HG03045 (cell line): ENCODE data around the gene VMP1.
"Not testable (repeated sequence)": the region's sequence is repeated elsewhere in the genome, so short reads cannot be mapped to it uniquely, and the experiment has no call there.

ENCODE experiments used
- ATAC-seq: cut with Tn5 transposase; IDR thresholded peaks from one replicate; pipeline ENCODE4 v1.9.1; 2021; ENCODE audit warnings: mild to moderate bottlenecking, moderate library complexity; ENCODE audit not compliant: unreplicated experiment

The VMP1 gene

DNA sequence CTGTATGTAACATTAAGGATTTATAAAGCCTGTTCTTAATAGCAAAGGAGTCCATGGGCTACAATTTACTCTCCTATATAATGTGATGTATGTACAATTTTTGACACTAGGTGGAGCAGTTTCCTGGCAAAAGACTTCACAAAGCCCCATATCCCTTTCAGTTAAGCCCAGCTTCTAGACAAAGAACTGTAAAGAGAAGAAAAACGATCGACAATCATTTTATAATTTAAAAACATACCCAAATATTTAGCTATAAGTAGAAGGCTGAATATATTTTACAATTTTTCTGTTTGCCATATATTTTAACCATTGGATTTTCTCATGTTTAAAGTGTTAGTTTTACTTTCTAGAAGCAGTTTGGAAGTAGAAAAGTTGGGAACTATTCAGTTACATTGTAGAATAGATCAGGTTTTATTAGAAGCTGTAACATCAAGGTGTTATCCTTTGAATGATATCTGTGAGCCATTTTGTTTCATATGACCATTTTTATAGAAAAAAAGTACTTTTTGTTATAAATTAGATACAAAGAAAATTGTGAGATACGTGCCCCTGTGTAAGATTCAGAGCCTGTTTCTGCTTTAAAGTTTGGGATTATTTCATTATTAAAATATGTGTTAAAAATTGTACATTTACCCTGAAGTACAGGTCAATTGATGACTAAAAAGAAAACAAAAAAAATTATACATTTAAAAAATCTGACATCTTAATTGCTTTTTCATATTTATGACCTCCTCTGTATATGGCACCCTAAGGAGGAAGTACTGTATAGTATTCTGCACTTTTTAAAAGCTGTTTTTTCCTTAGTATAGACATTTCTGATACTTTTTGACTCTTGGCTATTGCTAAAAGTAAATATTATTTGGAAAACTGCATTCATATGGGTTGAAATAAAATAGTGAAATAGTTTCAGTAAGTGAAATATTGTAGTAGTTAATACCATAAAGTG, 46.3 kb downstream of the VMP1 start:
- no peak for ATAC-seq

GRCh38 chr17:59754552-59754951, 47.1 kb downstream of the VMP1 start:
- no peak for ATAC-seq

DNA sequence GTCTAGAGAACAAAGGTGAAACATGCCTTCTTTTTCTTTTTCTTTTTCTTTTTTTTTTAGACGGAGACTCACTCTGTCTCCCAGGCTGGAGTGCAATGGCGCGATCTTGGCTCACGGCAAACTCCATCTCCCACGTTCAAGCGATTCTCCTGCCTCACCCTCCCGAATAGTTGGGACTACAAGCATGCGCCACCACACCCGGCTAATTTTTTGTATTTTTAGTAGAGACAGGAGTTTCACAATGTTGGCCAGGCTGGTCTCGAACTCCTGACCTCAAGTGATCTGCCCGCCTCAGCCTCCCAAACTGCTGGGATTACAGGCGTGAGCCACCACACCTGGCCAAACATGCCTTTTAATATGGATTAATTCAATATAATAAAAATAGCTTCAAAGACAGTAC, 47.6 kb downstream of the VMP1 start:
- ATAC-seq = not testable (repeated sequence)

GRCh38 chr17:59756236-59756818, 48.9 kb downstream of the VMP1 start:
- ATAC-seq = no peak

- ATAC-seq = no peak
Measured at GRCh38 chr17:59757043-59757442, 49.6 kb downstream of the VMP1 start.

- no peak for ATAC-seq
Measured at GRCh38 chr17:59757470-59757869, 50.0 kb downstream of the VMP1 start.

DNA sequence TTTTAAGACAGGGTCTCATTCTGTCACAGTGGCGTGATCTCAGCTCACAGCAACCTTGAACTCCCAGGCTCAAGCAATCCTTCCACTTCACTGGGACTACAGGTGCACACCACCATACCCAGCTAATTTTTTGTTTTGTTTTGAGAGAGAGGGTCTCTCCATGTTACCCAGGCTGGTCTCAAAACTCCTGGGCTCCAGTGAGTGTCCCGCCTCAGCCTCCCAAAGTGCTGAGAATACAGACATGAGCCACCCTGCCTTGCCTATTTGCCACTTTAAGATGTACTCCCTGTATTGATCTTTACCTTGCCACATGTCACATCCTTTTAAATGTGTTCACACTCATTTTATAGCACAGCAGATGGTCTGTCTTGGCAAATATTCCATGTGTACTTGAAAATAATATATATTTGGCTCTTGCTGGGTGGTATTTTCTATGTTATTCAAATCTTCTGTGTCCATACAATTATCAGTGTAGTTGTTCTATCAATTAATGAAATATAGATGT, 50.5 kb downstream of the VMP1 start:
- ATAC-seq = no peak

DNA sequence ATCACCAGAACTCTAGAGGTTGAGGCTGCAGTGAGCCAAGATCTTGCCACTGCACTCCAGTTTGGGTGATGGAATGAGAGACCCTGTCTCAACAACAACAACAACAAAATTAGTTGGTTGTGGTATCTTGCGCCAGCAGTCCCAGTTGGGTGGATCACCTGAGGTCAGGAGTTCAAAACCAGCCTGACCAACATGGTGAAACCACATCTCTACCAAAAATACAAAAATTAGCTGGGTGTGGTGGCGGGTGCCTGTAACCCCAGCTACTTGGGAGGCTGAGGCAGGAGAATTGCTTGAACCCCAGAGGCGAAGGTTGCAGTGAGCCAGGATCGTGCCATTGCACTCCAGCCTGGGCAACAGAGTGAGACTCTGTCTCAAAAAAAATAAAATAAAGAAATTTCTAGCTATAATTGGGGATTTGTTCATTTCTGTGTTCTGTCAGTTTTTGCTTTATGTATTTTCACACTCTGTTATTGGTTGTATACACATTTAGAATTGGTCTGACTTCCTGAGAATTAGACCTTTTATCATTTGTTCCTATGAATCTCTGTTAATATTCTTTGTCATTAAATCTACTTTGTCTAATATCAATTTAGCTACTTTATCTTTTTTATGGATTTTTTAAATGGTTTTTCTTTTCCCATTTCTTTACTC, 51.7 kb downstream of the VMP1 start:
- not testable (repeated sequence) for ATAC-seq

DNA sequence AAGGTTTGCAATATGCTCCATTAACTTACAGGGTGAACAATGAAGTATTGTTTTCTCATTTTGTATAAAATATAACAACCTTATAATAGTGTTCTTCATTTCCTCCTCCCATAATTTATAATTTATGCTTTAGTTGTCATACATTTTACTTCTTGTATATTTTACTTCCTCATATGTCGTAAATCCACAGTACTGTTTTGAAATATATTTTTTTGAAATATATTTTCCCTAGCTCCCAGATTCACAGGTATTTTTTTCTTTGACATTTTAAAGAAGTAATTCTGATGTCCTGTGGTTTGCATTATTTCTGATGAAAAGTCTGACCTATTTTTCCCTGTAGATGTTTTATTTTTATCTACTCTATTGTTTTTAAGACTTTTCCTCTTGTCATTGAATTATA, 52.7 kb downstream of the VMP1 start:
- ATAC-seq = no peak

DNA sequence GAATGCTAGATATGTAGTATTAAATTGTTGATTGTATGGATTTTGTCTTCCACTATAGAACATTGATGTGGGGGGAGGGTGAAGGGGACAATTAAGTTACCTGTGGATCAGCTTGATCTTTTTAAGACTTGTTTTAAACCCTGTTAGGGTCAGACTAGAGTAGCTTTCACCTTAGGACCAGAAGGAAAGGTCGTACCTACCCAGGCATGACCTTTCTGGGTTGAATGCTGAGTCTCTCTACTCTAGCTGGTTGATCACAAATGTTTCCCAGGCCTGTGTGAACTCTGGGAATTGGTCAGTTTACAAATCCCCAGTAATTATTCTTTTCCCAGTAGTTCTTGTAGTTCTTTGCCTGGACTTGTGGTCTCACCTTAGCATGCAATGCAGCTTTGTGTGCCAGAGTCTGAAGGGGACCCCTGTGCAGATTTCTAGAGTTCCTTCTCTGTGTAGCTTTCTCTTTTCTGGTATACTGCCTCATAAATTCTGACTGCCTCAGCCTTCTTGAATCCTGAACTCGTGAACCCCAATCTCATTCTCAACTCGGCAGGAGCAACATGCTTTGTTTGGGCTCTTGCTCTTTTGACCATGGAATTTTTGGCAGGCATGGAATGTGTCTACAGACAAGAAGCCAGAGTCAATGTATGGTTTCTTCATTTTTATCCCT, 54.1 kb downstream of the VMP1 start:
- ATAC-seq = no peak

DNA sequence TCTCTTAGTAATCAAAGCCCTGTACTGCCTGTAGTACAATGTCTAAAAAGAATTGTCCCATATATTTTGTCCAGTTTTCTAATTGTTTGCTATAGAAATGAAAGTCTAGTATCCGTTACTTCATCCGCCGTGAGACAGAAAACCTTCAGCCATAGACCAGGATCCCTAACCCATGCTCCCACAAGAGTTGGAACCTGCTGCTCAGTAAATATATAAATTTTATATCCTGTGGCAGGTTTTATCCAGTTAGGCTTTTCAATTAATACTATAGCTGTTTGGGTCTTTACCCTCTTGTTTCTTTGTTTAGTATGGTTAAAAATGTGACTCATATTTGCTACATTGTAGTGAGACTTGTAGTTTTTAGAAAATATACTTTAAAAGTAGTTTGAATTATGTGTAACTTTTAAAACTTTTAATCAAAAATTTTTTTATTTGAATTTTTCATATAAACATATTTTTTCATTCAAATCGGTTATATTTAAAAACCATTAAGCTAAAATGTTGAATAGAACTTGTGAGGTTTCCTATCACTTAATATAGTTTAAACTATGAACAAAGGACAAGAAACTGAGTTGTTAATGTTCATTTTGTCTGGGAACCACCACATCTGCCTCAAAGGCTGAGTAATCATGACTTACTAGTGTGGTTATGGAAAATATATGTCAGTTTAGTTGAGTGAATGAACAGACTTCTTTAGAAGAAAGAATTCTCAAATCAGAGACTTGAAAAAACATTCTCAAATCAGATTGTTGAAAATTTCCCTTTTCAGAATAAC, 54.8 kb downstream of the VMP1 start:
- ATAC-seq = no peak

DNA sequence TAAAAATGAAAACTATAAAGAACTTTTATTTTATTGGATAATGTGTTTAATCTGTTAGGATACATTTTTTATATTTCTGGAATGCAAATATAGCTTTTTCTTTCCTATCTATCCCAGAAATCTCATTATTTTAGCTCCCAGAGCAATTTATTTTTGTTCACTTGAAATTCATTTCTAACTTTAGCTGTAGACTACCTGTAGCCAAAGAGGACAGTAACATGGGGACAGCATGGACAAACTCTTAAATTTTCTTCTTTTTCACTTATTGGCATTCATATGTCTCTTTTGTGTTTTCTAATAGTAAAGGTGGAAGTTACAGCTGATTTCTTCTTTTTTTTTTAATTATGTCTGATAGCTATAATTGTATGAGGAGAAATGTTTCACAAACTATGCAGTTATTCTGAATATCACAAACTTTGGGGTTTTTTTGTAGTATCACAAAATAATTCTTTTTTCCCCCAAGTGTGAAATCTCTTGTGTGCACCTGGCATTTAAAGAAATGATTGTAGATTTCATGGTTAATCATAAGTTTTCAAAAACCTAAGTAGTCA, 55.4 kb downstream of the VMP1 start:
- ATAC-seq = no peak

- ATAC-seq = no peak
Measured at GRCh38 chr17:59763861-59764260, 56.4 kb downstream of the VMP1 start.

- ATAC-seq = no peak
Measured at GRCh38 chr17:59764292-59764741, 56.9 kb downstream of the VMP1 start.

DNA sequence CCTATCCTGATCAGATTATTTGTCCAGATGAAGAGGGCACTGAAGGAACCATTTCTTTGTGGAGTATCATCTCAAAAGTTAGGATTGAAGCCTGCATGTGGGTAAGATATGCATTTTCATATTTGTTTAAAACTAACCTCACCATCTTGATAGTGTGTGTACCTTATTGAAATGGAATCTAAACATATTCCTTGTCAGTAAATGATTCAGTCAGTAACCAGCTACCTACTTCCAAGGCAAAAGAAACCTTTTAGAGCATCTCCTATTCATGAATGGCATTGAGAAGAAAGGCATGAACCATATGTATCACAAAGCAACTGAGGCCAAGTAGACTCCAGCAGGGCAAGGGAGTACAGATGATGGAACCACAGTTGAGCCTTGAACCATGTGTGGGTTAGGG, 57.6 kb downstream of the VMP1 start:
- no peak for ATAC-seq

DNA sequence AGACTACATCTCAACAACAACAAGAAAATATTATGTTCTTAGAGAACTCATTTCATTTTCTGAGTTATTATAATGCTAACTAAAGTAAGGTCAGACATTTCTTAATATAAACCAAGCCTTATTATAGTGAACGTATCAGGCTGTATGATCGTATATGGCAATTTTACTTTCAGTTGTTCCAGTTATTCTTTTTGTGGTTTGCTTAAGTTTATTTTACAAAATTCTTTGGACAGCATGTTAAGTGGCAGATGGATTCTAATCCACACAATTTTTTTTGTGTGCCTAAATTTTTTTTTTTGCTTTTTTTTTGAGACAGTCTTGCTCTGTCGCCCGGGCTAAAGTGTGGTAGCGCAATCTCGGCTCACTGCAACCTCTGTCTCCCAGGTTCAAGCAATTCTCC, 59.0 kb downstream of the VMP1 start:
- no peak for ATAC-seq

DNA sequence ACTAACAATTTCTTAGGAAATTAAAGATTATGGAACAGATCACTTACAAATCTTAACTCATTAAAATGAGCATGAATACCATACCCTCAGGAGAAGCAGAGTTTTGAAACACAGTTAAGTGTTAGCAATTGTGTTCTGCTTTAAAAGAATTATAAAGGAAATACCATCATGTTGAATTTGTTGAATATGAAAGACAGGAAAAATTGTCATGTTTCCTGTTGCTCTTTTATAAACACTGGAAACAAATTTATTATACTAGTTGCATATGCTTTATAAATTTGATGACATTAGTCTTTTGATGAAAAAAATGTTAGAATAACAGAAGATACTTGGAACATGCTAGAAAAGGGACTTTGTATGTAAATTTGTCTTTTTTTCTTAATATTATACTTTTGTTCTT, 59.7 kb downstream of the VMP1 start:
- no peak for ATAC-seq

DNA sequence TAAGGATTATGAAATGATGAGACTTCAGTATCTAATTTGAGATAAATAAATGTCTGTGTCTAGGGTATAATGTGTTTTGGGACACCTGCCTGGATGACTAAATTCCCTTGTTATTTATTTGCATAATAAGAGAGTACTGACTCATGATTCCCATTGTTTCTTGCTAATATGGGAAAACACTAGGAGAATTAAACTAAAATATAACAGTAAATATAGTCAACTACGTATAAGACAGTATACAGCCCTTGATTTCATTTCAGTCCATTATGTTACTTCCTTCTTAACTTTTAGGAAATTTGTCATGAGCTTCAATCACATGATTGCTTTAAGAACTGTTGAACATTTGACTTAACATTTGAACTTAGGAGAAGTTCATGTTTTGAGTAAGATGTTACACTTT, 62.4 kb downstream of the VMP1 start:
- ATAC-seq = no peak

DNA sequence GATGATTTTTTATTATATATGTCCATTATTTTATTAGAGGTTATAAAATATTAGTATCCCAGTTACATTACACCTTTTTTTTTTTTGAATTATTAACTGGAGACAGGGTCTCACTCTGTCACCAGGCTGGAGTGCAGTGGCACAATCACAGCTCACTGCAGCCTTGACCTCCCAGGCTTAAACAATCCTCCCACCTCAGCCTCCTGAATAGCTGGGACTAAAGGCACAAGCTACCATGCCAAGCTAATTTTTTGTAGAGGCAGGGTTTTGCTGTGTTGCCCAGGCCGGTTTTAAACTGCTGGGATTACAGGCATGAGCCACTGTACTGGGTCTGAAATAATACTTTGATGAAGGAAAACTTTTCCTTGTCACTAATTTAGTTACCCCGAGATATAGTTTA, 63.6 kb downstream of the VMP1 start:
- no peak for ATAC-seq

DNA sequence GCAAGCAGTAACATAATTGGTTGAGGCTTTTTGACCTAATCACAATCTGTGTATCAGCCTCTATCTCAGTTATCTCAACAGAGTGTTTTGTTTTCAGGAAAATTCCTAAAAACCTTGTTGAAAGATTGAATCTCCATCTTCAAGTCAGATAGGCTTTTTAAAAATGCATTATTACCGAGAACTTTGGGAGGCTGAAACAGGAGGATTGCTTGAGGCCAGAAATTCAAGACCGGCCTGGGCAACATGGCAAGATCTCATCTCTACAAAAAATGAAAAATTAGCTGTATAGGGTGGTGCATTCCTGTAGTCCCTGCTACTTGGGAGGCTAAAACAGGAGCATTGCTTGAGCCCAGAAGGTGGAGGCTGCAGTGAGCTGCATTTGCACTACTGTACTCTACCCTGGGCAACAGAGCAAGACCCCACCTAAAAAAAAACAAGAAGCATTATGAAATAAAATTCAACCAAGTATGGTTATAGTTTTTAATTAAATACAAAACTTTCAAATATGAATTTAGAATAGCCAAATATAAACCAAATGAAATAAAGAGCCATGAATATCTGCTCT, 68.4 kb downstream of the VMP1 start:
- ATAC-seq = no peak
